Central memory CD8-positive, alpha-beta T cell (primary cell): ENCODE results near the gene DOP1A.
A peak's percentile ranks its signal among the peaks of the same experiment; 100 is the strongest.
"Not testable (repeated sequence)": the region's sequence is repeated elsewhere in the genome, so short reads cannot be mapped to it uniquely, and the experiment has no call there.

Source experiments
- ATAC-seq: fragments of 150-1000 bp; cut with Tn5 transposase; replicated peaks from 2 replicates; pipeline ENCODE4 v1.10.0; 2022; ENCODE audit warnings: mild to moderate bottlenecking, moderate FRiP score, moderate number of reproducible peaks; ENCODE audit not compliant: poor library complexity, severe bottlenecking; ENCODE audit errors: extremely low read depth
- DNase-seq, 2 donors: peaks; one replicate each; pipeline ENCODE4 v3.0.0; 2021; ENCODE audit warnings: low spot score in 2 of 2
- H3K27ac Mint-ChIP-seq: one replicate; pipeline ENCODE4 v1.8.0; 2022; ENCODE audit warnings: low read depth, mild to moderate bottlenecking, moderate library complexity, mixed read lengths
- H3K27me3 Mint-ChIP-seq: one replicate; pipeline ENCODE4 v1.8.0; 2022; ENCODE audit warnings: mixed read lengths
- H3K36me3 Mint-ChIP-seq: one replicate; pipeline ENCODE4 v1.8.0; 2022; ENCODE audit warnings: mild to moderate bottlenecking, moderate library complexity, mixed read lengths; ENCODE audit not compliant: insufficient read depth
- H3K4me1 Mint-ChIP-seq: one replicate; pipeline ENCODE4 v1.8.0; 2022; ENCODE audit warnings: mixed read lengths
- H3K4me3 Mint-ChIP-seq: one replicate; pipeline ENCODE4 v1.8.0; 2022; ENCODE audit warnings: mild to moderate bottlenecking, moderate library complexity, mixed read lengths
- H3K9me3 Mint-ChIP-seq: one replicate; pipeline ENCODE4 v1.8.0; 2022; ENCODE audit warnings: mixed read lengths

DOP1A gene

GRCh38 chr6:83180426-83180950 is 113.0 kb downstream of the DOP1A start:
- H3K36me3 Mint-ChIP-seq: peaks cover 43% of the 10 kb centered on the region
- DNase-seq (no peak), ATAC-seq (no peak)
- H3K27ac Mint-ChIP-seq: no peak overlapping the region
- no peaks in the 10 kb centered on the region for H3K9me3 Mint-ChIP-seq
- H3K4me1 Mint-ChIP-seq: peaks cover 11% of the 10 kb centered on the region
- no peak overlapping the region for H3K4me3 Mint-ChIP-seq
- no peaks in the 10 kb centered on the region for H3K27me3 Mint-ChIP-seq

- H3K27ac Mint-ChIP-seq: no peak overlapping the region
- H3K9me3 Mint-ChIP-seq: no peaks in the 10 kb centered on the region
- peaks cover 11% of the 10 kb centered on the region for H3K4me1 Mint-ChIP-seq
- no peak for DNase-seq
- peaks cover 43% of the 10 kb centered on the region for H3K36me3 Mint-ChIP-seq
- H3K27me3 Mint-ChIP-seq: no peaks in the 10 kb centered on the region
- ATAC-seq: no peak
- H3K4me3 Mint-ChIP-seq: no peak overlapping the region
Observed at GRCh38 chr6:83182114-83182513, 114.6 kb downstream of the DOP1A start.

- no peak overlapping the region for H3K27ac Mint-ChIP-seq
Observed at GRCh38 chr6:83183082-83183828, 115.8 kb downstream of the DOP1A start.

GRCh38 chr6:83185096-83185495 is 117.6 kb downstream of the DOP1A start:
- no peak for ATAC-seq
- H3K36me3 Mint-ChIP-seq: peaks cover 37% of the 10 kb centered on the region
- peak overlapping the region; percentile 5 for H3K27ac Mint-ChIP-seq
- H3K9me3 Mint-ChIP-seq: no peaks in the 10 kb centered on the region
- no peaks in the 10 kb centered on the region for H3K27me3 Mint-ChIP-seq
- no peak overlapping the region for H3K4me3 Mint-ChIP-seq
- no peak for DNase-seq
- peaks cover 15% of the 10 kb centered on the region for H3K4me1 Mint-ChIP-seq

More at GRCh38 chr6:83183082-83183828, 115.8 kb downstream of the DOP1A start:
- ATAC-seq (no peak), DNase-seq (no peak)
- H3K4me1 Mint-ChIP-seq: peaks cover 11% of the 10 kb centered on the region
- H3K9me3 Mint-ChIP-seq: no peaks in the 10 kb centered on the region
- no peak overlapping the region for H3K4me3 Mint-ChIP-seq
- peaks cover 40% of the 10 kb centered on the region for H3K36me3 Mint-ChIP-seq
- H3K27me3 Mint-ChIP-seq: no peaks in the 10 kb centered on the region

GRCh38 chr6:83188501-83188900 is 121.0 kb downstream of the DOP1A start:
- no peak for DNase-seq
- H3K4me3 Mint-ChIP-seq: no peak overlapping the region
- no peaks in the 10 kb centered on the region for H3K27me3 Mint-ChIP-seq
- no peak overlapping the region for H3K27ac Mint-ChIP-seq
- no peaks in the 10 kb centered on the region for H3K9me3 Mint-ChIP-seq
- no peak for ATAC-seq
- H3K4me1 Mint-ChIP-seq: peaks cover 21% of the 10 kb centered on the region
- peaks cover 33% of the 10 kb centered on the region for H3K36me3 Mint-ChIP-seq

- H3K27me3 Mint-ChIP-seq: no peaks in the 10 kb centered on the region
- no peak for ATAC-seq
- peaks cover 24% of the 10 kb centered on the region for H3K4me1 Mint-ChIP-seq
- no peak overlapping the region for H3K27ac Mint-ChIP-seq
- peaks cover 18% of the 10 kb centered on the region for H3K36me3 Mint-ChIP-seq
- no peak for DNase-seq
- no peak overlapping the region for H3K4me3 Mint-ChIP-seq
- no peaks in the 10 kb centered on the region for H3K9me3 Mint-ChIP-seq
Observed at GRCh38 chr6:83190626-83191025, 123.2 kb downstream of the DOP1A start.

- H3K36me3 Mint-ChIP-seq: peaks cover 16% of the 10 kb centered on the region
- not testable (repeated sequence) for ATAC-seq, DNase-seq, H3K9me3 Mint-ChIP-seq, H3K27me3 Mint-ChIP-seq, H3K27ac Mint-ChIP-seq
- H3K4me3 Mint-ChIP-seq: peak overlapping the region; percentile 94
- H3K4me1 Mint-ChIP-seq: peaks cover 24% of the 10 kb centered on the region
Observed at GRCh38 chr6:83191974-83192373, 124.5 kb downstream of the DOP1A start.

GRCh38 chr6:83192456-83192855 is 125.0 kb downstream of the DOP1A start:
- Mint-ChIP-seq H3K9me3 (no peaks in the 10 kb centered on the region), H3K4me1 (peaks cover 24% of the 10 kb centered on the region), H3K27me3 (no peaks in the 10 kb centered on the region), H3K36me3 (peaks cover 16% of the 10 kb centered on the region), H3K27ac (peak overlapping the region; percentile 95), H3K4me3 (peak overlapping the region; percentile 94)
- ATAC-seq: peak; percentile 2
- no peak for DNase-seq

GRCh38 chr6:83192871-83193746 is 125.6 kb downstream of the DOP1A start, which contains the start of the genes PGM3 and RWDD2A:
Gene PGM3, minus strand, starts transcription at chr6:83193265. Its CDS starts 2,253 bp downstream, at chr6:83191012.
Gene RWDD2A, plus strand, starts transcription at chr6:83193357. Its CDS starts 1,095 bp downstream, at chr6:83194452.
- DNase-seq (peak; percentile 77 to 85), ATAC-seq (peak; percentile 97)
- peaks cover 16% of the 10 kb centered on the region for H3K36me3 Mint-ChIP-seq
- peak within 1 kb of the TSS; percentile 94 for H3K4me3 Mint-ChIP-seq
- H3K4me1 Mint-ChIP-seq: peaks cover 24% of the 10 kb centered on the region
- no peaks in the 10 kb centered on the region for H3K9me3 Mint-ChIP-seq
- H3K27me3 Mint-ChIP-seq: no peaks in the 10 kb centered on the region
- peak within 1 kb of the TSS; percentile 95 for H3K27ac Mint-ChIP-seq

- Mint-ChIP-seq H3K36me3 (peaks cover 14% of the 10 kb centered on the region), H3K27ac (peak overlapping the region; percentile 95), H3K9me3 (no peaks in the 10 kb centered on the region), H3K4me1 (peaks cover 24% of the 10 kb centered on the region), H3K27me3 (no peaks in the 10 kb centered on the region), H3K4me3 (peak overlapping the region; percentile 94)
- no peak for DNase-seq
- no peak for ATAC-seq
Observed at GRCh38 chr6:83193747-83194566, 126.5 kb downstream of the DOP1A start.

- Mint-ChIP-seq H3K4me1 (peaks cover 9% of the 10 kb centered on the region), H3K9me3 (no peaks in the 10 kb centered on the region), H3K27ac (no peak overlapping the region), H3K36me3 (peaks cover 3% of the 10 kb centered on the region), H3K4me3 (no peak overlapping the region), H3K27me3 (no peaks in the 10 kb centered on the region)
- DNase-seq (no peak), ATAC-seq (no peak)
Observed at GRCh38 chr6:83198486-83199172, 131.2 kb downstream of the DOP1A start.
